Endothelial cell (in vitro differentiated cells): ENCODE data around the gene FIBCD1. TPM values are rescaled to one million over a fixed set of nuclear protein-coding genes. Genes with fewer than 3 reads are reported as not detected.

Source experiments
- DNase-seq: peaks from one replicate; pipeline ENCODE4 v3.0.0; 2021; ENCODE audit warnings: low spot score
- H3K27ac Mint-ChIP-seq: one replicate; pipeline ENCODE4 v1.8.0; 2021; ENCODE audit warnings: mixed read lengths, inconsistent platforms; ENCODE audit not compliant: unreplicated experiment
- H3K27me3 Mint-ChIP-seq: one replicate; pipeline ENCODE4 v1.8.0; 2021; ENCODE audit warnings: mild to moderate bottlenecking, moderate library complexity, mixed read lengths, inconsistent platforms; ENCODE audit not compliant: unreplicated experiment
- H3K36me3 Mint-ChIP-seq: one replicate; pipeline ENCODE4 v1.8.0; 2021; ENCODE audit warnings: mild to moderate bottlenecking, low read depth, mixed read lengths, inconsistent platforms; ENCODE audit not compliant: unreplicated experiment
- H3K4me1 Mint-ChIP-seq: one replicate; pipeline ENCODE4 v1.8.0; 2021; ENCODE audit warnings: mild to moderate bottlenecking, mixed read lengths, inconsistent platforms; ENCODE audit not compliant: unreplicated experiment
- H3K4me3 Mint-ChIP-seq: one replicate; pipeline ENCODE4 v1.8.0; 2021; ENCODE audit warnings: mild to moderate bottlenecking, mixed read lengths, inconsistent platforms; ENCODE audit not compliant: unreplicated experiment
- H3K9me3 Mint-ChIP-seq: one replicate; pipeline ENCODE4 v1.8.0; 2021; ENCODE audit warnings: mixed read lengths, inconsistent platforms; ENCODE audit not compliant: unreplicated experiment
- CTCF ChIP-seq: fragments of 200-600 bp; sonication (generic); IDR thresholded peaks from one replicate; pipeline ENCODE4 v1.5.0; 2021; ENCODE audit warnings: antibody characterized with exemption; ENCODE audit not compliant: unreplicated experiment
- total RNA-seq: library from RNA; stranded (reverse); fragmentation: NEBNext Ultra II Directional; extraction: Animal tissue kit (Norgen Biotek cat#: 25700); gene quantifications from one replicate; pipeline ENCODE4 v1.2.1, GENCODE V29; 2021; ENCODE audit not compliant: unreplicated experiment

The FIBCD1 gene
- total RNA-seq, 1 donor from 2014 or later, result 0.33 TPM

GRCh38 chr9:130870491-130871381 lies 68.3 kb downstream of the FIBCD1 start:
- Mint-ChIP-seq H3K4me1 (peaks cover 7% of the 10 kb centered on the region), H3K27ac (no peak overlapping the region), H3K9me3 (no peaks in the 10 kb centered on the region), H3K36me3 (peaks cover 31% of the 10 kb centered on the region), H3K4me3 (no peak overlapping the region), H3K27me3 (peaks cover 2% of the 10 kb centered on the region)
- no peak for DNase-seq
- TF ChIP-seq CTCF, result no peak

- DNase-seq, result no peak
- TF ChIP-seq CTCF, result no peak
- Mint-ChIP-seq H3K9me3 (no peaks in the 10 kb centered on the region), H3K27ac (no peak overlapping the region), H3K4me3 (no peak overlapping the region), H3K36me3 (peaks cover 26% of the 10 kb centered on the region), H3K27me3 (no peaks in the 10 kb centered on the region), H3K4me1 (peaks cover 7% of the 10 kb centered on the region)
Measured at GRCh38 chr9:130869250-130869649, 69.8 kb downstream of the FIBCD1 start.

GRCh38 chr9:130868230-130868629 lies 70.8 kb downstream of the FIBCD1 start:
- no peak for DNase-seq
- Mint-ChIP-seq H3K4me3 (no peak overlapping the region), H3K4me1 (peaks cover 9% of the 10 kb centered on the region), H3K9me3 (no peaks in the 10 kb centered on the region), H3K27me3 (peaks cover 2% of the 10 kb centered on the region), H3K27ac (no peak overlapping the region), H3K36me3 (peaks cover 18% of the 10 kb centered on the region)
- no peak for TF ChIP-seq CTCF

- H3K9me3 Mint-ChIP-seq, result no peaks in the 10 kb centered on the region
- peaks cover 18% of the 10 kb centered on the region for H3K36me3 Mint-ChIP-seq
- peaks cover 2% of the 10 kb centered on the region for H3K27me3 Mint-ChIP-seq
Measured at GRCh38 chr9:130867556-130867955, 71.5 kb downstream of the FIBCD1 start.

More at GRCh38 chr9:130867556-130867955, 71.5 kb downstream of the FIBCD1 start:
- no peak for TF ChIP-seq CTCF
- no peak for DNase-seq
- Mint-ChIP-seq H3K4me3 (no peak overlapping the region), H3K4me1 (peaks cover 11% of the 10 kb centered on the region), H3K27ac (no peak overlapping the region)
